IPS DF 6.9 (cell line): ENCODE measurements around the gene MPP3.

Experiments
- DNase-seq: peaks from one replicate; pipeline ENCODE4 v3.0.0-alpha.2; 2013; ENCODE audit warnings: low read depth, low spot score
- H3K27ac ChIP-seq: one replicate; pipeline ENCODE4 v1.5.1; 2013; ENCODE audit warnings: low read length, control low read depth
- H3K27me3 ChIP-seq: 2 replicates; pipeline ENCODE4 v1.6.1; 2013; ENCODE audit warnings: mild to moderate bottlenecking, low read length; ENCODE audit not compliant: control insufficient read depth, insufficient read depth
- H3K36me3 ChIP-seq: 2 replicates; pipeline ENCODE4 v1.6.1; 2013; ENCODE audit warnings: low read length; ENCODE audit not compliant: control insufficient read depth, insufficient read depth
- H3K4me1 ChIP-seq: 2 replicates; pipeline ENCODE4 v1.6.1; 2013; ENCODE audit warnings: low read length; ENCODE audit not compliant: control insufficient read depth, insufficient read depth
- H3K4me3 ChIP-seq: 2 replicates; pipeline ENCODE4 v1.5.1; 2013; ENCODE audit warnings: mild to moderate bottlenecking, low read length
- H3K9me3 ChIP-seq: 2 replicates; pipeline ENCODE4 v1.6.1; 2013; ENCODE audit warnings: low read length, inconsistent platforms; ENCODE audit not compliant: control insufficient read depth, insufficient read depth
- WGBS: extraction: QIAGEN DNeasy Blood & Tissue Kit; methylation state at CpG from one replicate; pipeline ENCODE4 v1.1.7; 2013; ENCODE audit warnings: mixed read lengths, missing lambda C conversion rate; ENCODE audit not compliant: insufficient read length, insufficient coverage; 5-methylcytosine and 5-hydroxymethylcytosine counted together

MPP3 gene

GRCh38 chr17:43834106-43834505 lies 1.2 kb upstream of the MPP3 start:
- Histone ChIP-seq H3K27ac (no peak overlapping the region), H3K36me3 (no peaks in the 10 kb centered on the region), H3K9me3 (no peaks in the 10 kb centered on the region), H3K27me3 (no peaks in the 10 kb centered on the region; the same call in 1 of the 2 replicates), H3K4me3 (no peak overlapping the region), H3K4me1 (no peaks in the 10 kb centered on the region)
- DNase-seq, result no peak
- WGBS, result no CpG with 5 or more reads among the region's 2 CpGs

GRCh38 chr17:43832168-43832975 lies 574 bp downstream of the MPP3 start:
- no peaks in the 10 kb centered on the region for H3K9me3 ChIP-seq
- DNase-seq, result no peak
- no peak overlapping the region for H3K27ac ChIP-seq
- WGBS, result no CpG with 5 or more reads among the region's 51 CpGs
- H3K4me1 ChIP-seq, result no peaks in the 10 kb centered on the region
- H3K4me3 ChIP-seq, result peak overlapping the region; percentile 67
- no peaks in the 10 kb centered on the region; the same call in 1 of the 2 replicates for H3K27me3 ChIP-seq
- H3K36me3 ChIP-seq, result no peaks in the 10 kb centered on the region

- Histone ChIP-seq H3K36me3 (no peaks in the 10 kb centered on the region), H3K4me1 (no peaks in the 10 kb centered on the region), H3K4me3 (no peak overlapping the region), H3K27me3 (no peaks in the 10 kb centered on the region; the same call in 1 of the 2 replicates), H3K27ac (no peak overlapping the region), H3K9me3 (no peaks in the 10 kb centered on the region)
- no CpG with 5 or more reads among the region's 8 CpGs for WGBS
- no peak for DNase-seq
These were observed 1.3 kb downstream of the MPP3 start for GRCh38 chr17:43831633-43832032.

- Histone ChIP-seq H3K9me3 (no peaks in the 10 kb centered on the region), H3K27ac (no peak overlapping the region), H3K27me3 (no peaks in the 10 kb centered on the region; the same call in 1 of the 2 replicates), H3K36me3 (no peaks in the 10 kb centered on the region), H3K4me3 (no peak overlapping the region), H3K4me1 (no peaks in the 10 kb centered on the region)
- WGBS, result no CpG with 5 or more reads among the region's 7 CpGs
- DNase-seq, result no peak
These were observed 2.3 kb downstream of the MPP3 start for GRCh38 chr17:43830510-43831140.

- DNase-seq, result no peak
- no peak overlapping the region for H3K27ac ChIP-seq
- H3K9me3 ChIP-seq, result no peaks in the 10 kb centered on the region
- H3K4me3 ChIP-seq, result no peak overlapping the region
- WGBS, result no CpG with 5 or more reads among the region's 14 CpGs
- no peaks in the 10 kb centered on the region for H3K4me1 ChIP-seq
- no peaks in the 10 kb centered on the region; the same call in 1 of the 2 replicates for H3K27me3 ChIP-seq
- H3K36me3 ChIP-seq, result 0 out of 2 replicates have a peak, but pooled peaks cover 2% of the 10 kb centered on the region
These were observed 3.2 kb downstream of the MPP3 start for GRCh38 chr17:43829738-43830137.

GRCh38 chr17:43827596-43827995 lies 5.3 kb downstream of the MPP3 start:
- H3K36me3 ChIP-seq, result 0 out of 2 replicates have a peak, but pooled peaks cover 2% of the 10 kb centered on the region
- H3K4me3 ChIP-seq, result no peak overlapping the region
- no peaks in the 10 kb centered on the region for H3K27me3 ChIP-seq
- WGBS, result no CpG with 5 or more reads among the region's 9 CpGs
- H3K9me3 ChIP-seq, result no peaks in the 10 kb centered on the region
- H3K27ac ChIP-seq, result no peak overlapping the region
- no peak for DNase-seq
- H3K4me1 ChIP-seq, result no peaks in the 10 kb centered on the region

GRCh38 chr17:43826206-43826605 lies 6.7 kb downstream of the MPP3 start:
- Histone ChIP-seq H3K4me3 (no peak overlapping the region), H3K9me3 (no peaks in the 10 kb centered on the region), H3K27ac (no peak overlapping the region), H3K4me1 (no peaks in the 10 kb centered on the region), H3K36me3 (0 out of 2 replicates have a peak, but pooled peaks cover 2% of the 10 kb centered on the region), H3K27me3 (no peaks in the 10 kb centered on the region)
- DNase-seq, result no peak
- no CpG with 5 or more reads among the region's 7 CpGs for WGBS

GRCh38 chr17:43825567-43825966 lies 7.4 kb downstream of the MPP3 start:
- Histone ChIP-seq H3K4me3 (no peak overlapping the region), H3K36me3 (0 out of 2 replicates have a peak, but pooled peaks cover 2% of the 10 kb centered on the region), H3K4me1 (no peaks in the 10 kb centered on the region; the same call in 1 of the 2 replicates), H3K27ac (no peak overlapping the region), H3K27me3 (no peaks in the 10 kb centered on the region), H3K9me3 (no peaks in the 10 kb centered on the region)
- no CpG with 5 or more reads among the region's 12 CpGs for WGBS
- DNase-seq, result no peak

- Histone ChIP-seq H3K36me3 (0 out of 2 replicates have a peak, but pooled peaks cover 2% of the 10 kb centered on the region), H3K9me3 (no peaks in the 10 kb centered on the region), H3K4me1 (no peaks in the 10 kb centered on the region; the same call in 1 of the 2 replicates), H3K27ac (no peak overlapping the region), H3K4me3 (no peak overlapping the region), H3K27me3 (no peaks in the 10 kb centered on the region)
- WGBS, result no CpG with 5 or more reads among the region's 10 CpGs
- DNase-seq, result no peak
These were observed 9.4 kb downstream of the MPP3 start for GRCh38 chr17:43823350-43824084.

GRCh38 chr17:43822570-43823190 lies 10.3 kb downstream of the MPP3 start:
- H3K9me3 ChIP-seq, result no peaks in the 10 kb centered on the region
- H3K27ac ChIP-seq, result no peak overlapping the region
- WGBS, result no CpG with 5 or more reads among the region's 5 CpGs
- H3K4me3 ChIP-seq, result no peak overlapping the region
- 0 out of 2 replicates have a peak, but pooled peaks cover 2% of the 10 kb centered on the region for H3K36me3 ChIP-seq
- DNase-seq, result no peak
- H3K27me3 ChIP-seq, result no peaks in the 10 kb centered on the region
- H3K4me1 ChIP-seq, result no peaks in the 10 kb centered on the region; the same call in 1 of the 2 replicates
